Fibroblast of pulmonary artery (primary cell): Measurements from ENCODE around the gene JTB.

Experiments used
- DNase-seq: peaks from one replicate; pipeline ENCODE4 v3.0.0-alpha.2; 2010; ENCODE audit warnings: low read depth
- H3K4me3 ChIP-seq: replicated peaks from 2 replicates; pipeline ENCODE4 v1.5.1; 2011; ENCODE audit warnings: low read depth, mild to moderate bottlenecking, control low read depth, low read length, moderate library complexity
- CTCF ChIP-seq: IDR thresholded peaks from 2 replicates; pipeline ENCODE4 v1.5.1; 2011; ENCODE audit warnings: mild to moderate bottlenecking, control low read depth, low read length, inconsistent platforms; ENCODE audit errors: missing control alignments

Gene JTB

DNA sequence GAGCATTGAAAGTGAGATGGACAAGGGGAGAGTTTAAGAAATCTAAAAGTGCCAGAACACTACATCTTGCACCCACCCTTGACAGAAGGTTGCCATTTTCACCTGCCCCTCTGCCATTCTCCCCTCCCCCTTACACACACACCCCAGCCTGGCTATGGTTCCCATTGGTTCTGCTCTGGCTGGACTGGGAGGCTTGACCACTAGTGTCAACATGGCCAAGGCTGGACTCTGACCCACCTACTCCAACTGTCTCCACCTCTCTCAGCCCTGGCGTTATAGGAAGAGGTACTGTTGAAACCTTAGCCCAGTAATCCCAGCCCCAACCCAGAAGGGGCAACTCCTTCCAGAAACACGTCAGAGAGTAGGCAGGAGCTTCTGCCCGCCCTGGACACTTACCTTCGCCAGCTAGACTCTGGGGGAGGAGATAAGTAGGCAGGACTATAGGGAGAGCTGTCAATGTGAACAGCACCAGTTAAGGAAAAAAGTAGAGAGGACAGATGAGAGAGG lies 23.6 kb downstream of the JTB start:
- no peak for DNase-seq
- H3K4me3 ChIP-seq, result no peak overlapping the region
- TF ChIP-seq CTCF, result no peak

DNA sequence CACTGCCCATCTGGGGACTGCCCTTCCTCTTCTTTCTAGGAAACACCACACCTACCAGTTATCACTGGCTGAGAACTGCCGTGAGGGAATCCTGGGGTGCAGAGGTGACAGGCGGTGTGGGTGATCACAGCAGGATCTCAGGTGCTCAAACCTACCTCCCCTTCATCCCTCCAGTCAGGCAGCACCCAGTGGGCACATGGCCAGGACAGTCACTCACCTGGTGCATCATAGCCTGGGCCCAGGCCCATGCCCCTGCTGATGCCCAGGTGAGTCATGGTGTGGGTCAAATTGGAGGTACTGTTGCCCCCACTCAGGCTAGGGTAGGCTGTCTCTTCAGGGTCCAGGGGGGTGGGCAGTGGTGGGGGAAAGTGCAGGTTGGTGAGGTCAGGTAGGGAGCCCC lies 25.7 kb downstream of the JTB start:
- DNase-seq, result no peak
- TF ChIP-seq CTCF, result no peak
- no peak overlapping the region for H3K4me3 ChIP-seq

- TF ChIP-seq CTCF, result no peak
- no peak overlapping the region for H3K4me3 ChIP-seq
- no peak for DNase-seq
Observed at GRCh38 chr1:153951183-153951582, 26.3 kb downstream of the JTB start.

GRCh38 chr1:153946622-153947241 lies 30.7 kb downstream of the JTB start, which contains the start of gene DENND4B:
Gene DENND4B (minus strand): TSS chr1:153946718. CDS start chr1:153944374, 2,344 bp downstream.
- peak within 1 kb of the TSS; percentile 75 for H3K4me3 ChIP-seq
- peak; percentile 68 for TF ChIP-seq CTCF
- peak; percentile 75 for DNase-seq

DNA sequence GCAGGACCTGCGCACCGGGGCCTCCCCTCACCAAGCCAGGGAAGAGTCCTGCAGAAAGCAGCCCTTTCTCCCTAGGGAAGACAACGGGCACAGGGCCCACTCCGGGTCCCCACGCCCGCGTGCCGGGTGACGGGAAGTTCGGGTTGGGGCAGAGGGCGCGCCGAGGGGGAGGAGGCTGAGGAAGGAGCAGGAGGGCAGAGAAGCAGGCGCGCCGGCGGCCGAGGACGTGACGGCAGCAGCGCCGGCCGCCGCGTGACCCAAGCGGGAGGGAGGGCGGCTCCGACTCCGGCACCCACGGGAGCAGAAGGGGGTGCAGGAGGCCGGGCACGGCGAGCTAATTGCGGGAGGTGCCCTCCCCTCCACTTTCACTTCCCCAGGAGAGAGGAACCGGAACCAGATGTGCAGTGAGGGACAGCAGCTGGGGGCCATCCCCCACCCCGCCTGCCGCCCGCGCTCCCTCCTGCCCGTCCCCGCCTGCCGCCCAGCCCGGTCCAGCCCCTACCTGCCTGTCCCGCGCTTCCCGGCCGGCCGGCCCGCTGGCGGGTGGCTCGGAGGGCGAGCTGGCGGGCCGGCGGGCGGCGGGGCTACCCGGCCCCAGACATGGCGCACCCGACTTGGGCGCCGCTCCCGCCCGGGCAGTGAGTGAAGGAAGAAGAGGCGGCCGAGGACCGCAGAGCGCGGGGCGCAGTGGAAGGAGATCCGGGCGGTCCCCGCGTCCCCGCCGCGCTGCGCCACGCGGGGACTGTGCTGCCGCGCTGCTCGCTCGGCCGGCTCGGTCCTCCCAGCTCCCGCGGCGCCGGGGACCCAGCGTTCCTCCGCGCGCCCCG lies 31.5 kb downstream of the JTB start:
- TF ChIP-seq CTCF, result no peak
- DNase-seq, result peak; percentile 78
- peak overlapping the region; percentile 75 for H3K4me3 ChIP-seq

DNA sequence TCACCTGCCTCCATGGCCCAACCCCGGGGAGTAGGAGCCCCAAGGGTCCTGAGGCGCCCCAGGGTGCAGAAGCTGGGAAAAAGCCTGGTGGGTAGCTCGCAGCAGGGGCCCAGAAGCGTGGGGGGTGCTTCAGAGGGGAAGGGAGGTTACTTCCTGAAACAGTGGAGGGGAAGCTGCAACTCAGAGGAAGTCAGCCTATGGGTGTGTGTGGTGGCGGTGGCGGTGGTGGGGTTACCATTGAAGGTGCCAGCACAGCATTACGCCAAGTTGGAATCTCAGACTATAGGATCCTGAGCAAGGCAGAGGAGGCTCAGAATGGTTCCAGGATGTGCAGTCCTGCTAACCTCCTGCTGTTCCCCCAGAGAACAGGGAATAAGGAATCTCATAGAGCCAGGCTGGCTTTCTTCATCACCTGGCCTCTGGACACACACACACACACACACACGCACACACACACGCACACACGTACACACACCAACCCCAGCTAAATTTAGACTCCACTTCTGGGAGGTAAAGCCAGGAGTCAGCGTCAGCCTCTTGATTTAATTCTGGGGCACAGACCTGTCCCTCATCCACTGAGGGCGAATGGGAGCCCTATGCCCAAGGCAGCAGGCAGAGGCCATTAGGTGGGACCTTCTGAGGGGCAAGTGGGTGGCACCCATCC lies 32.2 kb downstream of the JTB start:
- H3K4me3 ChIP-seq, result peak overlapping the region; percentile 75
- TF ChIP-seq CTCF, result no peak
- DNase-seq, result peak; percentile 63
